GM12875 (cell line): Measurements from ENCODE around the gene GUCA1A.

Experiments
- H3K4me3 ChIP-seq: one replicate; pipeline ENCODE4 v1.5.1; 2011; ENCODE audit warnings: low read depth, low read length, control low read depth
- CTCF ChIP-seq: IDR thresholded peaks from 2 replicates; pipeline ENCODE4 v1.5.1; 2011; ENCODE audit warnings: low read depth, mild to moderate bottlenecking, control low read depth, inconsistent platforms, low read length, moderate library complexity, borderline replicate concordance; ENCODE audit not compliant: insufficient read depth

The GUCA1A gene

GRCh38 chr6:42158011-42158410 is 15.2 kb upstream of the GUCA1A start:
- no peak for TF ChIP-seq CTCF
- H3K4me3 ChIP-seq, result no peak overlapping the region

GRCh38 chr6:42158631-42159030 is 14.5 kb upstream of the GUCA1A start:
- TF ChIP-seq CTCF, result no peak
- H3K4me3 ChIP-seq, result no peak overlapping the region

GRCh38 chr6:42159431-42160024 is 13.6 kb upstream of the GUCA1A start:
- TF ChIP-seq CTCF, result no peak
- H3K4me3 ChIP-seq, result no peak overlapping the region

- H3K4me3 ChIP-seq, result no peak overlapping the region
- no peak for TF ChIP-seq CTCF
Measured at GRCh38 chr6:42162384-42162783, 10.8 kb upstream of the GUCA1A start.

- no peak overlapping the region for H3K4me3 ChIP-seq
- TF ChIP-seq CTCF, result no peak
Measured at GRCh38 chr6:42162812-42163211, 10.4 kb upstream of the GUCA1A start.

GRCh38 chr6:42163981-42164380 is 9.2 kb upstream of the GUCA1A start:
- no peak overlapping the region for H3K4me3 ChIP-seq
- no peak for TF ChIP-seq CTCF

GRCh38 chr6:42165016-42165415 is 8.1 kb upstream of the GUCA1A start:
- H3K4me3 ChIP-seq, result no peak overlapping the region
- no peak for TF ChIP-seq CTCF
